GM18909 (cell line): ENCODE results near the gene FGFRL1.

Source experiments
- ATAC-seq: cut with Tn5 transposase; IDR thresholded peaks from one replicate; pipeline ENCODE4 v1.9.1; 2021; ENCODE audit warnings: mild to moderate bottlenecking; ENCODE audit not compliant: unreplicated experiment, poor library complexity

FGFRL1 gene

GRCh38 chr4:1011022-1011665 lies at the start of gene FGFRL1:
TSS of gene FGFRL1 (plus strand) at chr4:1011626. CDS start at chr4:1012486, 860 bp downstream.
- peak; percentile 45 for ATAC-seq

- ATAC-seq: no peak
Measured at GRCh38 chr4:962231-963208, 48.9 kb upstream of the FGFRL1 start.

- ATAC-seq: no peak
Measured at GRCh38 chr4:963276-964225, 47.9 kb upstream of the FGFRL1 start.

GRCh38 chr4:964346-965025 lies 46.9 kb upstream of the FGFRL1 start:
- ATAC-seq: no peak

GRCh38 chr4:965048-965765 lies 46.2 kb upstream of the FGFRL1 start:
- no peak for ATAC-seq

GRCh38 chr4:965766-966134 lies 45.7 kb upstream of the FGFRL1 start:
- no peak for ATAC-seq

GRCh38 chr4:966266-967112 lies 44.9 kb upstream of the FGFRL1 start:
- ATAC-seq: no peak

- no peak for ATAC-seq
Measured at GRCh38 chr4:967113-968104, 44.0 kb upstream of the FGFRL1 start.

- ATAC-seq: no peak
Measured at GRCh38 chr4:968221-968620, 43.2 kb upstream of the FGFRL1 start.

GRCh38 chr4:968621-969394 lies 42.6 kb upstream of the FGFRL1 start:
- no peak for ATAC-seq

GRCh38 chr4:970046-970745 lies 41.2 kb upstream of the FGFRL1 start:
- ATAC-seq: no peak

- ATAC-seq: no peak
Measured at GRCh38 chr4:970854-971520, 40.4 kb upstream of the FGFRL1 start.

- no peak for ATAC-seq
Measured at GRCh38 chr4:971666-972500, 39.5 kb upstream of the FGFRL1 start.

- peak; percentile 44 for ATAC-seq
Measured at GRCh38 chr4:972651-973424, 38.6 kb upstream of the FGFRL1 start.
